Measurements from ENCODE around the gene CDC42BPG. TPM values are rescaled to one million over a fixed set of nuclear protein-coding genes. Genes with fewer than 3 reads are reported as not detected.
A peak's percentile ranks its signal among the peaks of the same experiment; 100 is the strongest.

Gene CDC42BPG
- total and polyA plus RNA-seq, 2 experiments from 2014 or later: not detected

DNA sequence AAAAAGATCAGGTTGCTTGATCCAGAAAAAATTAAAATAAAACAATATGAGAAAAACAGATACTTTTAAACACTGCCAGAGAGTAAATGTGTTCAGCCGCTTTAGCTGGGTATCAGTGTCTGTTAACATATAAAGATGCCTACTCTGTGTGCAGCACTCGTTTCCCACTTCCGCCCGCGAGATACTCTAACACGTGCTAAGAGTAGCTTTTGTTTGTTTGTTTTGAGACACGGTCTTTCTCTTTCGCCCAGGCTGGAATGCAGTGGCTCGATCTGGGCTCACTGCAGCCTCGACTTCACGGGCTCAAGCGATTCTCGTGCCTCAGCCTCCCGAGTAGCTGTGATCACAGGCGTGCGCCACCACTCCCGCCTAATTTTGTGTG lies 33.6 kb downstream of the CDC42BPG start:
- in situ Hi-C loops (cut with MboI): no loop called here
- H2AFZ ChIP-seq: peak overlapping the region; percentile 66
- H3K79me2 ChIP-seq (ENCODE audit: insufficient read depth): peaks cover 14% of the 10 kb centered on the region
- DNase-seq: no peak
- H4K20me1 ChIP-seq (ENCODE audit: insufficient read depth): no peaks in the 10 kb centered on the region
- TF ChIP-seq EZH2 (IDR thresholded peaks at IDR 0.05; ENCODE audit: insufficient read depth, poor library complexity, severe bottlenecking) (no peak), EZH2phosphoT487 (IDR thresholded peaks at IDR 0.05; ENCODE audit: insufficient read depth, low read depth) (no peak)
- peak overlapping the region; percentile 93 for H3K4me3 ChIP-seq
- H3K4me1 ChIP-seq (ENCODE audit: insufficient read depth): peaks cover 7% of the 10 kb centered on the region
- H3K27ac ChIP-seq: no peak overlapping the region
- no peaks in the 10 kb centered on the region for H3K27me3 ChIP-seq (replicated peaks; ENCODE audit: insufficient read depth)
- 55% methylated on average over 17 of the region's 17 CpGs for WGBS, 2 experiments (ENCODE audit: low coverage in 1 of 2, low lambda C conversion rate in 2 of 2, missing lambda C conversion rate in 2 of 2)
- H3K9me3 ChIP-seq (ENCODE audit: low read depth): no peaks in the 10 kb centered on the region
- H3K4me2 ChIP-seq (ENCODE audit: unreplicated experiment): peak overlapping the region; percentile 67
- no peaks in the 10 kb centered on the region for H3K9me2 ChIP-seq (ENCODE audit: insufficient read depth)
- H3K36me3 ChIP-seq (ENCODE audit: low read depth): no peaks in the 10 kb centered on the region
- H3F3A ChIP-seq (ENCODE audit: insufficient read depth): no peaks in the 10 kb centered on the region
- H3K9ac ChIP-seq: no peak overlapping the region

DNA sequence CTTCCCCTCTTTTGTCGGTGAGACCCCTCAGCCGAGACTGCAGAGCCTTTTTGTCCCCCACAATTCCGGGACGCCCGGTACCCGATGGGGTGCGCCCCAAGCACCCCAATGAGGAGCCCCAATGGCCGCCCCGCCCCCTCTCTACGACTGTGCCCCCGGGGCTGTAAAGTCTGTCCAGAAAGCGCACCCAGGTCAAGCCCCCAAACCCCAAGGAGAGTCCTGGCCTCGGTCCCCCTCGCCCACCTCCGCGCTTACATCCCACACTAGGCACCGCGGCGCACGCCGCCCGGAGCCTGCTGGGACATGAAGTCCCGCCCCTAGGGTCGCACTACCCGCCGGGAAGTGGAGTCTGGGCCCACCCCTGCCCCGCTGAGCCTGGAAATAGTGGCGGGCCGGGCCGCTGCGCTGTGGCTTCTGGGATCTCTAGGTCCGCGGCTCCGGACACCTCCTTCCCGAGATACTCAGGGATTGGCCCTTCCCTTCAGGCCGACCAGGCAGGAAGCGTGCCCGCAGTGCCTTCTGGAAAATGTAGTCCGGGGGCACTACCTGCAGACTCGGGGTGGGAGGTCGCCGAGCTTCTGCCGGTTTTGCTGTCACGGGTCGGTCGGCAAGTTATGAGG lies 34.1 kb downstream of the CDC42BPG start, which contains the start of gene MEN1:
TSS of gene MEN1 (minus strand) at position 281 of the 620 bp plus-strand sequence. CDS start 442 bp downstream, outside the sequence.
- TF ChIP-seq EZH2phosphoT487 (IDR thresholded peaks at IDR 0.05; ENCODE audit: insufficient read depth, low read depth): no peak
- no peak for TF ChIP-seq EZH2 (IDR thresholded peaks at IDR 0.05; ENCODE audit: insufficient read depth, poor library complexity, severe bottlenecking)
- peak within 1 kb of the TSS; percentile 84 for H3K9ac ChIP-seq
- in situ Hi-C loops (cut with MboI): no loop called here
- WGBS, 2 experiments (ENCODE audit: low coverage in 1 of 2, low lambda C conversion rate in 2 of 2, missing lambda C conversion rate in 2 of 2): 1% methylated on average over 39 to 46 of the region's 46 CpGs
- H3K27me3 ChIP-seq (replicated peaks; ENCODE audit: insufficient read depth): no peaks in the 10 kb centered on the region
- peaks cover 7% of the 10 kb centered on the region for H3K4me1 ChIP-seq (ENCODE audit: insufficient read depth)
- H3K4me3 ChIP-seq: peak within 1 kb of the TSS; percentile 93
- H2AFZ ChIP-seq: peak within 1 kb of the TSS; percentile 94
- no peaks in the 10 kb centered on the region for H3F3A ChIP-seq (ENCODE audit: insufficient read depth)
- no peaks in the 10 kb centered on the region for H3K36me3 ChIP-seq (ENCODE audit: low read depth)
- peak; percentile 98 for DNase-seq
- no peak within 1 kb of the TSS for H3K27ac ChIP-seq
- H3K9me2 ChIP-seq (ENCODE audit: insufficient read depth): no peaks in the 10 kb centered on the region
- H3K79me2 ChIP-seq (ENCODE audit: insufficient read depth): peaks cover 14% of the 10 kb centered on the region
- H4K20me1 ChIP-seq (ENCODE audit: insufficient read depth): no peaks in the 10 kb centered on the region
- H3K9me3 ChIP-seq (ENCODE audit: low read depth): no peaks in the 10 kb centered on the region
- peak within 1 kb of the TSS; percentile 86 for H3K4me2 ChIP-seq (ENCODE audit: unreplicated experiment)

- TF ChIP-seq EZH2 (IDR thresholded peaks at IDR 0.05; ENCODE audit: insufficient read depth, poor library complexity, severe bottlenecking): no peak
- no peak for TF ChIP-seq EZH2phosphoT487 (IDR thresholded peaks at IDR 0.05; ENCODE audit: insufficient read depth, low read depth)
- Histone ChIP-seq H3K9me2 (ENCODE audit: insufficient read depth) (no peaks in the 10 kb centered on the region), H3K27me3 (replicated peaks; ENCODE audit: insufficient read depth) (no peaks in the 10 kb centered on the region), H3K4me1 (ENCODE audit: insufficient read depth) (peaks cover 7% of the 10 kb centered on the region), H3K9ac (peak overlapping the region; percentile 84), H3K4me2 (ENCODE audit: unreplicated experiment) (peak overlapping the region; percentile 86), H3F3A (ENCODE audit: insufficient read depth) (no peaks in the 10 kb centered on the region), H2AFZ (peak overlapping the region; percentile 94), H3K27ac (no peak overlapping the region), H3K4me3 (peak overlapping the region; percentile 93), H3K9me3 (ENCODE audit: low read depth) (no peaks in the 10 kb centered on the region), H3K36me3 (ENCODE audit: low read depth) (no peaks in the 10 kb centered on the region), H4K20me1 (ENCODE audit: insufficient read depth) (no peaks in the 10 kb centered on the region), H3K79me2 (ENCODE audit: insufficient read depth) (peaks cover 14% of the 10 kb centered on the region)
- DNase-seq: peak; percentile 57
- in situ Hi-C loops (cut with MboI): no loop called here
- 6 to 12% methylated on average over 25 to 41 of the region's 44 CpGs for WGBS, 2 experiments (ENCODE audit: low coverage in 1 of 2, low lambda C conversion rate in 2 of 2, missing lambda C conversion rate in 2 of 2)
Observed at GRCh38 chr11:64809781-64810241, 34.6 kb downstream of the CDC42BPG start.

- TF ChIP-seq EZH2phosphoT487 (IDR thresholded peaks at IDR 0.05; ENCODE audit: insufficient read depth, low read depth) (no peak), EZH2 (IDR thresholded peaks at IDR 0.05; ENCODE audit: insufficient read depth, poor library complexity, severe bottlenecking) (no peak)
- no peak overlapping the region for H3K4me2 ChIP-seq (ENCODE audit: unreplicated experiment)
- no peaks in the 10 kb centered on the region for H4K20me1 ChIP-seq (ENCODE audit: insufficient read depth)
- in situ Hi-C loops (cut with MboI): no loop called here
- no peaks in the 10 kb centered on the region for H3K9me2 ChIP-seq (ENCODE audit: insufficient read depth)
- no peaks in the 10 kb centered on the region for H3K27me3 ChIP-seq (replicated peaks; ENCODE audit: insufficient read depth)
- DNase-seq: no peak
- no peaks in the 10 kb centered on the region for H3F3A ChIP-seq (ENCODE audit: insufficient read depth)
- no peaks in the 10 kb centered on the region for H3K9me3 ChIP-seq (ENCODE audit: low read depth)
- no peak overlapping the region for H2AFZ ChIP-seq
- no peak overlapping the region for H3K27ac ChIP-seq
- H3K79me2 ChIP-seq (ENCODE audit: insufficient read depth): peaks cover 14% of the 10 kb centered on the region
- H3K36me3 ChIP-seq (ENCODE audit: low read depth): no peaks in the 10 kb centered on the region
- 86 to 88% methylated on average over 9 of the region's 9 CpGs for WGBS, 2 experiments (ENCODE audit: low coverage in 1 of 2, low lambda C conversion rate in 2 of 2, missing lambda C conversion rate in 2 of 2)
- no peak overlapping the region for H3K4me3 ChIP-seq
- H3K4me1 ChIP-seq (ENCODE audit: insufficient read depth): peaks cover 16% of the 10 kb centered on the region
- H3K9ac ChIP-seq: no peak overlapping the region
Observed at GRCh38 chr11:64805481-64805880, 39.0 kb downstream of the CDC42BPG start.

Measured in GM23248 (cell line).